ENCODE data around the gene MANBA. TPM values are rescaled to one million over a fixed set of nuclear protein-coding genes. Genes with fewer than 3 reads are reported as not detected.

MANBA gene
- total RNA-seq, 1 experiment from 2014 or later: 14.5 TPM

DNA sequence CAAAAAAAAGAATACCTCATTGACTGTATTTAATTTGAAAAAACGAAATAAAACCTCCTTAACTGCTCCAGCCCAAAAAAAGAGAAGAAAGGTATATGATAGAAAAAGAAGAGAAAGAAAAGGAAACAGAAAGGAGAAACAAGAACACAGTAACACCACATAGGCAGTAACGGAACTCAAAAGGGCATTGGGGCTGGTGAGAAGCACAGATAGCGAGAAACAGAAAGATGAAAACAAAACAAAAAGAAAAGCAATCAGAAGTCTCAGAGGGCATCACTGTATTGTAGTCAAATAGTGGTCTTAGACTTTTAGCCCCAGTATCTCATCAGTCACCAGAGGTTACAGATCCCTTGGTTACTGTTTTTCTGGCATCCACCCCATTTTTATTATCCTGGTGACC lies 171.0 kb downstream of the MANBA start:
- in situ Hi-C loops (cut with HindIII; ENCODE audit: low pct_unique_long_range_greater_than_20kb, low sequenced_read_pairs) (no loop called here), intact Hi-C loops (cut with micrococcal nuclease; ENCODE audit: unreplicated experiment) (no loop called here)
- ChIA-PET POLR2A (no interaction called here), CTCF (no interaction called here)
- ATAC-seq (no peak), DNase-seq (ENCODE audit: low read depth, low spot score) (no peak)
- TF ChIP-seq SIN3A (IDR thresholded peaks at IDR 0.05; ENCODE audit: borderline replicate concordance, insufficient read depth, low read depth, low read length) (no peak), POLR2AphosphoS5 (IDR thresholded peaks at IDR 0.05; ENCODE audit: low read depth, low read length) (no peak), TCF7L2 (IDR thresholded peaks at IDR 0.05; ENCODE audit: low read depth, low read length) (no peak)
- TF ChIP-seq, protein P1, sequence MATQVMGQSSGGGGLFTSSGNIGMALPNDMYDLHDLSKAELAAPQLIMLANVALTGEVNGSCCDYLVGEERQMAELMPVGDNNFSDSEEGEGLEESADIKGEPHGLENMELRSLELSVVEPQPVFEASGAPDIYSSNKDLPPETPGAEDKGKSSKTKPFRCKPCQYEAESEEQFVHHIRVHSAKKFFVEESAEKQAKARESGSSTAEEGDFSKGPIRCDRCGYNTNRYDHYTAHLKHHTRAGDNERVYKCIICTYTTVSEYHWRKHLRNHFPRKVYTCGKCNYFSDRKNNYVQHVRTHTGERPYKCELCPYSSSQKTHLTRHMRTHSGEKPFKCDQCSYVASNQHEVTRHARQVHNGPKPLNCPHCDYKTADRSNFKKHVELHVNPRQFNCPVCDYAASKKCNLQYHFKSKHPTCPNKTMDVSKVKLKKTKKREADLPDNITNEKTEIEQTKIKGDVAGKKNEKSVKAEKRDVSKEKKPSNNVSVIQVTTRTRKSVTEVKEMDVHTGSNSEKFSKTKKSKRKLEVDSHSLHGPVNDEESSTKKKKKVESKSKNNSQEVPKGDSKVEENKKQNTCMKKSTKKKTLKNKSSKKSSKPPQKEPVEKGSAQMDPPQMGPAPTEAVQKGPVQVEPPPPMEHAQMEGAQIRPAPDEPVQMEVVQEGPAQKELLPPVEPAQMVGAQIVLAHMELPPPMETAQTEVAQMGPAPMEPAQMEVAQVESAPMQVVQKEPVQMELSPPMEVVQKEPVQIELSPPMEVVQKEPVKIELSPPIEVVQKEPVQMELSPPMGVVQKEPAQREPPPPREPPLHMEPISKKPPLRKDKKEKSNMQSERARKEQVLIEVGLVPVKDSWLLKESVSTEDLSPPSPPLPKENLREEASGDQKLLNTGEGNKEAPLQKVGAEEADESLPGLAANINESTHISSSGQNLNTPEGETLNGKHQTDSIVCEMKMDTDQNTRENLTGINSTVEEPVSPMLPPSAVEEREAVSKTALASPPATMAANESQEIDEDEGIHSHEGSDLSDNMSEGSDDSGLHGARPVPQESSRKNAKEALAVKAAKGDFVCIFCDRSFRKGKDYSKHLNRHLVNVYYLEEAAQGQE (IDR thresholded peaks at IDR 0.05; ENCODE audit: insufficient read depth in 1 of 2, low read depth in 2 of 2, low read length in 1 of 2): no peak
- H3K9me3 ChIP-seq (ENCODE audit: control insufficient read depth, insufficient read depth, low read depth, low read length): no peaks in the 10 kb centered on the region
- BruUV-seq (replicated peaks): no TSS peak
- H3K36me3 ChIP-seq (ENCODE audit: control insufficient read depth, insufficient read depth, low read length): no peaks in the 10 kb centered on the region
- H3K27ac ChIP-seq (ENCODE audit: low read length): no peak overlapping the region
- no peaks in the 10 kb centered on the region for H3K27me3 ChIP-seq (ENCODE audit: control insufficient read depth, insufficient read depth, low read length)
- H3K4me3 ChIP-seq (ENCODE audit: low read depth in 2 of 2, low read length in 2 of 2): no peak overlapping the region
- H3K4me1 ChIP-seq (ENCODE audit: control insufficient read depth, insufficient read depth, low read length): no peaks in the 10 kb centered on the region

DNA sequence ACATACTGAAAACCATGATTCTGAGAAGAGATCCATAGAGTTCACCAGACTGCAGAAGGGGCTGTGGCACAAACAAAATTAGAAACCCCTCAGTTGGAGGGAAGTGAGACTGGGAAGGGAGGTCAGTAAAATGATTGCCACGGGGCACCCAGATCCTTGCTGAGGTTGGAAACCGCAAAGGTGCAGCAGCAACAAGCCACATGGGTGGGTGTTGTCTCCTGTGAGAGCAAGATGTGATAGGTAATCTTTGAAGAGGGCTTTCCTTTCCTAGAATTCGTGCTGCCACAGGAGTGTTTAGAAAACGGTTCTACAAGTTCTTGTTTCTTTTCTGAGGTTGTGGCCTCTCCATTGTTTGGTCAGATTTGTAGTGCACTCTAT lies 174.1 kb downstream of the MANBA start:
- intact Hi-C loops (cut with micrococcal nuclease; ENCODE audit: unreplicated experiment): no loop called here
- no TSS peak for BruUV-seq (replicated peaks)
- DNase-seq (ENCODE audit: low read depth, low spot score) (no peak), ATAC-seq (no peak)
- no peaks in the 10 kb centered on the region for H3K4me1 ChIP-seq (ENCODE audit: control insufficient read depth, insufficient read depth, low read length)
- no peak for TF ChIP-seq TCF7L2 (IDR thresholded peaks at IDR 0.05; ENCODE audit: low read depth, low read length)
- TF ChIP-seq, protein P1 (IDR thresholded peaks at IDR 0.05; ENCODE audit: insufficient read depth in 1 of 2, low read depth in 2 of 2, low read length in 1 of 2): no peak
- TF ChIP-seq POLR2AphosphoS5 (IDR thresholded peaks at IDR 0.05; ENCODE audit: low read depth, low read length): no peak
- TF ChIP-seq, protein P2, sequence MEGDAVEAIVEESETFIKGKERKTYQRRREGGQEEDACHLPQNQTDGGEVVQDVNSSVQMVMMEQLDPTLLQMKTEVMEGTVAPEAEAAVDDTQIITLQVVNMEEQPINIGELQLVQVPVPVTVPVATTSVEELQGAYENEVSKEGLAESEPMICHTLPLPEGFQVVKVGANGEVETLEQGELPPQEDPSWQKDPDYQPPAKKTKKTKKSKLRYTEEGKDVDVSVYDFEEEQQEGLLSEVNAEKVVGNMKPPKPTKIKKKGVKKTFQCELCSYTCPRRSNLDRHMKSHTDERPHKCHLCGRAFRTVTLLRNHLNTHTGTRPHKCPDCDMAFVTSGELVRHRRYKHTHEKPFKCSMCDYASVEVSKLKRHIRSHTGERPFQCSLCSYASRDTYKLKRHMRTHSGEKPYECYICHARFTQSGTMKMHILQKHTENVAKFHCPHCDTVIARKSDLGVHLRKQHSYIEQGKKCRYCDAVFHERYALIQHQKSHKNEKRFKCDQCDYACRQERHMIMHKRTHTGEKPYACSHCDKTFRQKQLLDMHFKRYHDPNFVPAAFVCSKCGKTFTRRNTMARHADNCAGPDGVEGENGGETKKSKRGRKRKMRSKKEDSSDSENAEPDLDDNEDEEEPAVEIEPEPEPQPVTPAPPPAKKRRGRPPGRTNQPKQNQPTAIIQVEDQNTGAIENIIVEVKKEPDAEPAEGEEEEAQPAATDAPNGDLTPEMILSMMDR (IDR thresholded peaks at IDR 0.05): no peak
- TF ChIP-seq SIN3A (IDR thresholded peaks at IDR 0.05; ENCODE audit: borderline replicate concordance, insufficient read depth, low read depth, low read length): no peak
- in situ Hi-C loops (cut with HindIII; ENCODE audit: low pct_unique_long_range_greater_than_20kb, low sequenced_read_pairs): no loop called here
- H3K4me3 ChIP-seq (ENCODE audit: low read depth in 2 of 2, low read length in 2 of 2): no peak overlapping the region
- peaks cover 2% of the 10 kb centered on the region; the same call in 1 of the 2 replicates for H3K36me3 ChIP-seq (ENCODE audit: control insufficient read depth, insufficient read depth, low read length)
- no peak overlapping the region for H3K27ac ChIP-seq (ENCODE audit: low read length)
- POLR2A ChIA-PET: no interaction called here
- no peaks in the 10 kb centered on the region for H3K9me3 ChIP-seq (ENCODE audit: control insufficient read depth, insufficient read depth, low read depth, low read length)
- H3K27me3 ChIP-seq (ENCODE audit: control insufficient read depth, insufficient read depth, low read length): no peaks in the 10 kb centered on the region
- CTCF ChIA-PET: no interaction called here
